Activated effector memory CD4-positive, alpha-beta T cell treated with Interleukin-2 at 50 U/mL for 16 hours (primary cell): Measurements from ENCODE around the gene CACNA1A.
"Not testable (repeated sequence)": the region's sequence is repeated elsewhere in the genome, so short reads cannot be mapped to it uniquely, and the experiment has no call there.

Source experiments
- DNase-seq: peaks from one replicate; pipeline ENCODE4 v3.0.0-alpha.2; 2020

Gene CACNA1A

GRCh38 chr19:13185763-13186657, 320.3 kb downstream of the CACNA1A start:
- not testable (repeated sequence) for DNase-seq

GRCh38 chr19:13184926-13185325, 321.4 kb downstream of the CACNA1A start:
- DNase-seq = not testable (repeated sequence)

- no peak for DNase-seq
Measured at GRCh38 chr19:13181747-13182388, 324.4 kb downstream of the CACNA1A start.

- not testable (repeated sequence) for DNase-seq
Measured at GRCh38 chr19:13178291-13178690, 328.0 kb downstream of the CACNA1A start.

DNA sequence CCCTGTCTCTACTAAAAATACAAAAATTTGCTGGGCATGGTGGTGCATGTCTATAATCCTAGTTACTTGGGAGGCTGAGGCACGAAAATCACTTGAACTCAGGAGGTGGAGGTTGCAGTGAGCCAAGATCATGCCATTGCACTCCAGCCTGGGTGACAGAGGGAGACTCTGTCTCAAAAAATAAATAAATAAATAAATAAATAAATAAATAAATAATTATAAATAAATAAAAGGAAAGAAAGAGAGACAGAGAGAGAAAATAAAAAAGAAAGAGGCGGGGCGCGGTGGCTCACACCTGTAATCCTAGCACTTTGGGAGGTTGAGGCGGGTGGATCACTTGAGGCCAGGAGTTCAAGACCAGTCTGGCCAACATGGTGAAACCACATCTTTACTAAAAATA, 328.7 kb downstream of the CACNA1A start:
- not testable (repeated sequence) for DNase-seq

DNA sequence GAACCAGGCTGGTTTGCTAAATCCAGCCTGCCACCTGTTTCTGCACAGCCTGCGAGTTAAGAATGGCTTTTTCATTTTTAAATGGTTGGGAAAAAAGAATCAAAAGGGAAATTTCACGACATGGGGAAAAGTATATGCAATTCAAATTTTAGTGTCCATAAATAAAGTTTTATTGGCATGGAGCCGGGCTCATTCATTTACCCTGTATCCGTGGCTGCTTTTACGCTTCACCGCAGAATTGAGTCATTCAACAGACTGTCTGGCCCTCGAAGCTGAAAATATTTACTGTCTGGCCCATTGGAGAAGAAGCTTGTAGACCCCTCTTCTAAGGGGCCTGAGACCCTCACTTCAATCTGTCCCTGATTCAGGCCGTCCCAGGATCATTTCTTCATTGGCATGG, 329.9 kb downstream of the CACNA1A start:
- no peak for DNase-seq

DNA sequence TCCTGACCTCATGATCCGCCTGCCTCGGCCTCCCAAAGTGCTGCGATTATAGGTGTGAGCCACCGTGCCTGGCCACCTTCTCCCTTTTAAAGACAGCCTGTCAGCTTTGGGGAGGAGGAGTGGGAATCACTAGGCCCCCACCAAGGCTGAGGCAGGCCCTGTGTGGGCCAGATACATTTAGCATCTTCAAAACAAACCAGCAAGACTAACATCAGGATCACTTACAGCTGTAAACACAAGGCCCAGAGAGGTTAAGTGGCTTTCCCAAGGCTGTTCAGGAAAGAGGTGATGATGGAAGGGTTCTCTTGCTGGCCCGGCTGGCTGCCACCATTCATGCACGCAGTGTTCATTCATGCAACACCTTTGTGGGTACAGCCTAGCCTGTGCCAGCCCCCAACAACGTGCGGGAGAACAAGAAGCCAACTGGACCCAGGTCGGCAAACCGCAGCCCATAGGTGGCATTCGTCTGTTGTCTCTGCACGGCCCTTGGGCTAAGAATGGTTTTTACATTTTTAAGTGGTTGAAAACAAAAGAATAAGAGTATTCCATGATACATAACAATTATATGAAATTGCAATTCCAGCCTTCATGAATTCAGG, 333.0 kb downstream of the CACNA1A start:
- DNase-seq = no peak

- DNase-seq = peak; percentile 79
Measured at GRCh38 chr19:13172346-13173138, 333.7 kb downstream of the CACNA1A start.

- DNase-seq = no peak
Measured at GRCh38 chr19:13171146-13171545, 335.1 kb downstream of the CACNA1A start.

GRCh38 chr19:13169769-13170168, 336.5 kb downstream of the CACNA1A start:
- no peak for DNase-seq

- not testable (repeated sequence) for DNase-seq
Measured at GRCh38 chr19:13166151-13166550, 340.1 kb downstream of the CACNA1A start.

DNA sequence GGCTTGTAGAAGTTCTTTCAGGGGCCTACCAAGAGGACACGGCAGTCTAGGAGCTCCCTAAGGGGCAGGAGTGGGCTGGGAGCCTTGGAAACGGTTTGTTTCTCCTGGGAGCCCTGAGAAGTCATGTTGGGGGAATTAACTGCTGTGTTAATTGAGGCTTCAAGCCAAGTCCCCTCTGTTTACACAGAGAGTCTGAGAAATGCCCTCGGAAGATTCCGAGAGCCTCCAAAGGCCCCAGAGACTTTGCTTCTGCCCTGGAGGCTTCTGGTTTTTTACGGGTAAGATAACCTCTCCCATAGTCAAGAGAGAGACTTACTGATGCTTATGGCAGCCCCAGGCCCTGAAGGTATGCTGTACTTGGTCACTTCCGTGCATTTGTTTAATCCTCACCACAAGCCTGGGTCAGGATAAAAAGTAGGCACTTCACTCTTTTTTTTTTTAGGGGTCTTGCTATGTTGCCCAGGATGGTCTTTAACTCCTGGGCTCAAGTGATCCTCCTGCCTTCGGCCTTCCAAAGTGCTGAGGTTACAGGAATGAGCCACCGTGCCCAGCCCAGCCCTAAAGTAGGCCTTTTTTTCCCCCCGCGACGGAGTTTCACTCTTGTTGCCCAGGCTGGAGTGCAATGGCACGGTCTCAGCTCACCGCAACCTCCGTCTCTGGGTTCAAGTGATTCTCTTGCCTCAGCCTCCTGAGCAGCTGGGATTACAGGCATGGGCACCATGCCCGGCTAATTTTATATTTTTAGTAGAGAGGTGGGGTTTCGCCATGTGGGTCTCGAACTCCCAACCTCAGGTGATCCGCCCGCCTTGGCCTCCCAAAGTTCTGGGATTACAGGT, 340.9 kb downstream of the CACNA1A start:
- no peak for DNase-seq

GRCh38 chr19:13164343-13165161, 341.7 kb downstream of the CACNA1A start:
- DNase-seq = peak; percentile 35

DNA sequence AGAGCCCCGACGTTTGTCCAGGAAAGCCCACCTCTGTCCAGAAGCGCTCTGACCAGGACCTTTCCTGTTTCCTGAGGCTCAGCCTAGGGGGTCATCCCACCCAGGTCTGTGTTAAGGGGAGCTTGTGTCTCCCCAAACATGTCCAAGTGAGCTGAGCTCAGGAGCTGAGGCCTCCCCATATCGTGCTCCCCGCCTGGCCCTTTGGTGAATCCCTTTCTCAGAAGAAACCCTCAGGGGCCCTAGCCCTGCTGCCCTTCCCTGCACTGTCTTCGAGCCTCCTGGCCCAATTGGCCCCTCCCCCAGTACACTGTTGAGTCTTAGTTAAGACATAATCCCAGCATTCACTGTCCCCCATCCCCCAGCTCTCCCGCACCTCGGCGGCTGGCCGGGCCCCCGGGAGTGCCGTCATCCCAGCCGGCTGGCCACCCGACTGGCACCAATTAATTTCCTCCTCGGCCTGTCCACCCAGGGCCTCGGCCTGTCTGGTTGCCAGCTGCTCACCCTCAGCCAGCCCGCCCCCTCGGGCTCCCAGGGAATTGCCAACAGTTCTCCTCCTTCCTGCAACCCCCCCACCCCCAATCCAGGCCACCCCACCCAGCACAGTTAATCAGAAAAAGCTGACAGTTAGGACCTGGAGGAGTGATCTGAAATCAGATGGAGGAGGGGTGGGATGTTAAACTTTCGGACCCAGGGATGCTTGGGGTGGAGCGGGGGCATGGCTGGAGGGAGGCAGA, 342.5 kb downstream of the CACNA1A start:
- DNase-seq = peak; percentile 37

DNA sequence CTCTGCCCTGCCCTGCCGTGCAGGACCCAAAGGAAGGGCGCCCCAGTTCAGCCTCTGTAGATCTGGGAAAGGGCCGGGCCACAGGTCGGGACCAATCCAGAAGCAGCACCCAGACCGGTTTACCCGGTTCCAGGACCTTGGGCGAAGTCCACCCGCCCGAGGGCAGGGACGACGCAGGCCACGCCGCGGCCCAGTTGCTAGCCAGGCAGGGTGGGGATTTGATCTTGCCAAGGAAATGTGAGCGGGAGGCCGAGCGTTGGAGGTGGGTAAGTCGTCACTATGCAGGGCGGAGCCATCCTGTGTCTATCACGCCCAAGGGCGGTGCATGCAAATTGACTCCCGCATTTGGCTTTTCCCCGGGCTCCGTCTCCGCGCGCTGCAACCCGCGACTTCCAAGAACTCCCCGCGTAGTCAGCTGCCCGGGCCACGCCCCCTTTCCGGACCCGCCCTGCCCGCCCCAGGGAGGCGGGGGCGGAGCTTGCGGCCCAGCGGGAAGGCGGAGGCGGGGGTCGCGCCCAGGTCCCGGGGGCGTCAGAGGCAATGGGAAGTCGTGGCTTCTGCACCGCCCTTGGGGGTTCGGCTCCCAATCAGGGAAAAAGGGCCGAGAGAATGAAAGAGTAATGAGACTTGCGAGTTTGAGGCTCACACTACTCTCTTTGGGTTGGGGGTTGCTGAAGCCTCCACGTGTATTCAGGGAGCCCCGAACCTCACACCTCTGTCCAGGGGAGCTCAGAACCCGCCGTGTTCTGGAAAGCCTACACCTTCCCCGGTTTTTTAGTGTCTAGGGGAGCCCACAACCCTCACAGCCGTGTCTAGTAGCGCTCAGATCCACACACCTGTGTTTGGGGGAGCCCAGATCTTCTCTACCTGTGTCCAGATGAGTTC, 343.3 kb downstream of the CACNA1A start:
- DNase-seq = peak; percentile 80

- DNase-seq = no peak
Measured at GRCh38 chr19:13160557-13160956, 345.7 kb downstream of the CACNA1A start.

DNA sequence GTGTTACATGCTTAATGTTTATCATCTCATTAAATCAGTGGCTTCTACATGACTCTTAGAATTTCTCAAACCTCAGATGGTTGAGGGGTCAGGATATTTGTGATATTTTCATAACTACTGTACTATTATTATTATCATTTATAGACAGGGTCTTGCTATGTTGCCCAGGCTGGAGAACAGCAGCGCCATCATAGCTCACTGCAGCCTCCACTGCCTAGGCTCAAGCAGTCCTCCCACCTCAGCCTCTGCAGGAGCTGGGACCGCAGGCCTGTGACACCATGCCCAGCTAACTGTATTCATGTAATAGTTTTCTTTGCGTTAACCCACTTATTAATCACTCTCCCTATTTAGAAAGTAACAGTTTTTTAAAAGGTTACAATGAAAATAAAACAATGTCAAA, 346.6 kb downstream of the CACNA1A start:
- no peak for DNase-seq
